ENCODE data around the gene FARS2.

The FARS2 gene

DNA sequence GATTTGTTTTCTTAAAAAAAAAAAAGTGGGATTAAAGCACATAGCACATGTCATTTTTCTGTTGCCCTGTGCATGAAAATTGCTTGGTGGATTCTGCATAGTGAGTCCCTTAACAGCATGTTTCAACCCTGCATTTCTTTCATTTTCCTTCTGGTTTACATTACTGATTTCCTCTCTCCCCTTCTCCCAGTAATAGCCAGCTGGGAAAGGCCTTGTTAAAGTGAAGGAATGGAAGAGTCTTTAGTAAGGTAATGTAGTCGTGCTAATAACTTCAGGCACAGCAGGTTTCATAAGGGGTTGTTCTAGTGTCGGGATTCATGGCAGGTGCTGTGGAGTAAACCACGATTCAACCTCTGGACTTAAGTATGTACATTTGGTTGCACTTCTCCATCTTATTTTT is 202.4 kb downstream of the FARS2 start:
- no peaks in the 10 kb centered on the region for H3K27me3 ChIP-seq (replicated peaks; ENCODE audit: control insufficient read depth, insufficient read depth, low read length)
- no peak overlapping the region for H3K4me3 ChIP-seq (replicated peaks; ENCODE audit: low read depth, low read length)
- no peak for DNase-seq (ENCODE audit: extremely low read depth, insufficient read length)
- TF ChIP-seq, protein P1, sequence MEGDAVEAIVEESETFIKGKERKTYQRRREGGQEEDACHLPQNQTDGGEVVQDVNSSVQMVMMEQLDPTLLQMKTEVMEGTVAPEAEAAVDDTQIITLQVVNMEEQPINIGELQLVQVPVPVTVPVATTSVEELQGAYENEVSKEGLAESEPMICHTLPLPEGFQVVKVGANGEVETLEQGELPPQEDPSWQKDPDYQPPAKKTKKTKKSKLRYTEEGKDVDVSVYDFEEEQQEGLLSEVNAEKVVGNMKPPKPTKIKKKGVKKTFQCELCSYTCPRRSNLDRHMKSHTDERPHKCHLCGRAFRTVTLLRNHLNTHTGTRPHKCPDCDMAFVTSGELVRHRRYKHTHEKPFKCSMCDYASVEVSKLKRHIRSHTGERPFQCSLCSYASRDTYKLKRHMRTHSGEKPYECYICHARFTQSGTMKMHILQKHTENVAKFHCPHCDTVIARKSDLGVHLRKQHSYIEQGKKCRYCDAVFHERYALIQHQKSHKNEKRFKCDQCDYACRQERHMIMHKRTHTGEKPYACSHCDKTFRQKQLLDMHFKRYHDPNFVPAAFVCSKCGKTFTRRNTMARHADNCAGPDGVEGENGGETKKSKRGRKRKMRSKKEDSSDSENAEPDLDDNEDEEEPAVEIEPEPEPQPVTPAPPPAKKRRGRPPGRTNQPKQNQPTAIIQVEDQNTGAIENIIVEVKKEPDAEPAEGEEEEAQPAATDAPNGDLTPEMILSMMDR (IDR thresholded peaks at IDR 0.05; ENCODE audit: insufficient read depth, low read length, poor library complexity, severe bottlenecking) = no peak
- no peaks in the 10 kb centered on the region; the same call in none of the 2 replicates for H3K36me3 ChIP-seq (ENCODE audit: control insufficient read depth, insufficient read depth, low read length)

DNA sequence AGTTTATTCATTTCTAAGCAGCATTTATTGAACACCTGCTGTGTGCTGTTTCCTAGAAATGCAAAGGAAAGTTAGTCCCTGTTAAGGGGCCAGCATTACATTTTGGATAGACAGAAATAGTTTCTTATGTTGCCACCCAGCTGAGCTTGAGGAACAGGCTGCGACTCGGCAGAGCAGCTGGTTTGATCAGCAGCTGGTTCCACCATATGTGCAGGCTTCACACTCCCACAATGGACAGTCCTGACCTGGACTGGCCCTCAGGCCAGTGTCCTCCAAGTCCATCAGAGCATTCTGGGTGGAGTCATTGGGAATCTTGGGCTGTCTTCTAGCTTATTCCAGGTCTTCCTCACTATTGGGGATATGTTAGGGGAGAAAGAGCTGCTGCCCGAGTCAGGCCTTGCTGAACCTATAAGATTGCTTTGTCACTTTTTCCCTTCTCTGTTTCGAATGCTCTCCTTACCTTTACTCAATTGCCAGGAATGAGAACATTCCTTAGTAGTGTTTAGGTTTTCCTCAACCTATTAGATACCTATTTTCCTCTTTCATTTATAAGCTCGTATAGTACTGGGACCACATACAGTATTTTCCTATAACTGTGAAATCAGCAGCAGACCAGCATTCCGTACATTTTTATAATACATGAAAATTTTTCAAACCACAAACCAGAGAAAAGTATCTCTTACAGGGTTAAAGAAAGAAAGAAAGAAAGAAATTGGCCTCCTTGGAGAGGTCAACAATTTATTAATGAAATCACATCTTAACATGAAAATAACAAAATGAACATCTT is 203.0 kb downstream of the FARS2 start:
- TF ChIP-seq, protein P1 (IDR thresholded peaks at IDR 0.05; ENCODE audit: insufficient read depth, low read length, poor library complexity, severe bottlenecking) = no peak
- H3K4me3 ChIP-seq (replicated peaks; ENCODE audit: low read depth, low read length) = no peak overlapping the region
- no peak for DNase-seq (ENCODE audit: extremely low read depth, insufficient read length)
- no peaks in the 10 kb centered on the region for H3K27me3 ChIP-seq (replicated peaks; ENCODE audit: control insufficient read depth, insufficient read depth, low read length)
- H3K36me3 ChIP-seq (ENCODE audit: control insufficient read depth, insufficient read depth, low read length) = no peaks in the 10 kb centered on the region; the same call in none of the 2 replicates

DNA sequence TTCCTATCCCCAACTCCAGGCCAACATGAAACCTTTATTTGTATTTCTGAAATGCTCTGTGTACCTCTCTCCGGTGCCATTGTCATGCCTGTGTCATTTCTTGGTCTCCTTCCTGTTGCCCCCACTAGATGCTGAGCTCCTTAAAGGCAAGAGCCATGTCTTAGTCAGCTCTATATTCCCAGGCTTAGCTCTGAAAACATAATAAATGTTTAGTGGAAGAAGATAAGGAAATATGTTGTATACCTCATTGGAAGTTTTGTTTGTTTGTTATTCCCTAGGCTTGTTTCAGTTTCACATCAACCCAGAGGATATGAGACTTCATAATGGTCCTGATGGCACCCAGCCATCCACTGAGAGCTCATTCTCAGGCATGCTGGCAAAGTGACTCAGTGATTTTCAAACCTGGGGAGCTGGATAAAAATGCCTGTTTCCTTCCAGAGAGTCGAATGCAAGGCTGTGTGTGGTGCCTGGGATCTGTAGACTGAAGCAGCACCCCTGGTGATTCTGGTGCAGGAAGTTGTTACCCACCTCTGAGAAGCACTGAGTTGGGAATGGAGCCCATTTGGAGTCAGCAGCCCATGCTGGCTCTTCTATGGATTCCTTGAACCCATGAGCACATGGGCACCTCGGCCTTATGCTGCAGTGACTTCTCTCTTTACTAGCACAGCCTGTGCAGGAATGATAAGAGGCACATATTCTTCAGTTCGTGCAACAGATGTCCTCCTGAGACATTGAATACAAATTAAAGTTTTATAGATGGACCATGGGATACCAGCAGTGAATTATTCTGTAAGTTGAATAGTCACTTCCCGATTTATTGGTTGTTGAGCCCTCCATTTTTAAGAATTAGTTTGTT is 205.2 kb downstream of the FARS2 start:
- TF ChIP-seq, protein P1 (IDR thresholded peaks at IDR 0.05; ENCODE audit: insufficient read depth, low read length, poor library complexity, severe bottlenecking) = no peak
- H3K36me3 ChIP-seq (ENCODE audit: control insufficient read depth, insufficient read depth, low read length) = no peaks in the 10 kb centered on the region; the same call in 1 of the 2 replicates
- DNase-seq (ENCODE audit: extremely low read depth, insufficient read length) = no peak
- H3K4me3 ChIP-seq (replicated peaks; ENCODE audit: low read depth, low read length) = no peak overlapping the region
- H3K27me3 ChIP-seq (replicated peaks; ENCODE audit: control insufficient read depth, insufficient read depth, low read length) = no peaks in the 10 kb centered on the region

DNA sequence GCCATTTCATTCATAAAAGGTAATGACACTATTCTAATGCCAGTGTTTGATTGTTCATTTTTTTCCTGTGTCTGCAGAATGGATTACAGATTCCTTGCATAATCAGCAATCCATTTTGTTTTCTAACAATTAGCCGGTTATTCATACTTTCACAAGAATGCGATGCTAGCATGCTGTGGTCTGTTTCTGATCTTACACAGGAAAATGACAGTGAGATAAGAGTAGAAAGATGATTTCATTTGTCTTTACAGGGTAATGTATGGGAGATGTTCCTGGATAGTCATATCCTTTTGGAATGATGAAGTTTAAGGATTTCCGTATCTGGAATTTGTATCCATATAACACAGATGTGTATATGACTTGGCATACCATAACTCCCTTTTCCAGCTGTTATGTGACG is 207.3 kb downstream of the FARS2 start:
- no peak for DNase-seq (ENCODE audit: extremely low read depth, insufficient read length)
- Histone ChIP-seq H3K27me3 (replicated peaks; ENCODE audit: control insufficient read depth, insufficient read depth, low read length) (no peaks in the 10 kb centered on the region), H3K4me3 (replicated peaks; ENCODE audit: low read depth, low read length) (no peak overlapping the region), H3K36me3 (ENCODE audit: control insufficient read depth, insufficient read depth, low read length) (no peaks in the 10 kb centered on the region; the same call in 1 of the 2 replicates)
- TF ChIP-seq, protein P1 (IDR thresholded peaks at IDR 0.05; ENCODE audit: insufficient read depth, low read length, poor library complexity, severe bottlenecking) = no peak

DNA sequence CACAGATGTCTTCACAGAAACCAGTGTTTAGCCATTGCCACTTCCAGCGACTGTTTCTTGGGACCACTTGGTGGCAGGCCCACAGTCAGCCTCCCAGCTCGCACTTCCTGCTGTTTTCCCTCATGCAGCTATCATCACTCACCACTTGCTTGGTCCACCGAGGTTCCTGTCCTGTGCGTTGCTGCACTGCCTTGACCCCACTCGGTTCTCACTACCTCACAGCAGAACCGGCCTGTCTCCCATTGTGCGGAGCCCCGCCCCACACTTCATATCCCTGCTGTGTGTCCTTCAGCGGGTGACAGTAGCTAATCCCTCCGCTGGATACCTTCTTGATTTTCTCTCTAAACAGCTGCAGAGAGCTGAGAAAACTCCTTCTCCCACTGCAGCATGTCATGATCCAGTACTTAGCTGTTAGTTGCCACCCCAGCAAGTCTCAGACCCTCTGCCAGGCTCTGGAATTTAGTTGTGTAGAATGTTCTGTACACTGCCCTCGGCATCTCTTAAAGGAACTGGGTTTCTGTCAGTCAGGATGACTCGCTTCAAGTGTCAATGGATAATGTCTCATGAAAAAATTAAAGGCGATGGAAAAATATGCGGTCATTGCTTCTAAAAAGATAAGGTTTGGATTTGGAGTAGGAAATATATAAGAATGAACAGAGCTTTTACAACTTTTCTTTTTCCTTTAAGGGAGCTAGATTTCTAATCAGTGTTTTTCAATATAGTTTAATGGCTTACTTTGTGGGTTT is 208.0 kb downstream of the FARS2 start:
- Histone ChIP-seq H3K27me3 (replicated peaks; ENCODE audit: control insufficient read depth, insufficient read depth, low read length) (no peaks in the 10 kb centered on the region), H3K36me3 (ENCODE audit: control insufficient read depth, insufficient read depth, low read length) (no peaks in the 10 kb centered on the region; the same call in 1 of the 2 replicates), H3K4me3 (replicated peaks; ENCODE audit: low read depth, low read length) (no peak overlapping the region)
- DNase-seq (ENCODE audit: extremely low read depth, insufficient read length) = no peak
- TF ChIP-seq, protein P1 (IDR thresholded peaks at IDR 0.05; ENCODE audit: insufficient read depth, low read length, poor library complexity, severe bottlenecking) = no peak
